ENCODE results near the gene AMZ1.

AMZ1 gene

DNA sequence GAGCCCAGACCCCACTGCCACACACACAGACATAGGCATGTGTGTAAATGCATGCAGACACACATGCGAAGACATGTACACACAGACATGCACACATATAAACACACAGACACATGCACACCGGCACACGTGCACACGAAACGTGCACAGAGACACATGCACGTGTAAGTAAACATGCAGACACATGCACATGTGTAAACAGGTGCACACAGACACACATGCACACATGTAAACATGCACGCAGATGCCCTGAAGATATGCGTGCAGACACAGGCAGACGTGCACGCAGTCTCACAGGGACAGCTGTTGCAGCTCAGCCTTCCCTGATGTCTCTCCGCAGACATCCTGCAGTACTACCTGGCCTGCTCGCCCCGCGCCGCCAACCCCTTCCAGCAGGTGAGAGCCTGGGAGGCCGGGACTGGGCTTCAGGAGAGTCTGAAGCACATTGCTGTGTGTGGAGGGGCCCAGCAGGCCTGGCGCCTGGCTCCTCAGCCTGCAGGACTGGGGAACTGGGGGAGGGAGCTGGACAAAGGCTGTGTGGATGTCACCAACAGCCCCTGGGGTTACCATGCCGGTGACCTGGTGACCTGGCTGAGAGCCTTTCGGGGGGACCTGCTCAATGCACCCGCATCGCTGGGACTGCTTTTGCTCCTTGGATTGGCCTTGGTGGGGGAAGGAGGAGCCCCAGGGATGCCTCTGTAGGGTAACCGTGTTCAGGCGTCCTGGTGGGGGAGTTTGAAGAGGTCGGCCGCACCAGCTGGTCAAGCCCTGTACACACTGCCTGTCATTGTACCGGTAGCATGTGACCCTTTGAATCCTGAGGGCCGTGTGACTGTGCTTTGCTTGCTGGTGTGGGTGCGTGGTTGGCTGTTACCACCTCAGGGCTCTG is 35.9 kb upstream of the AMZ1 start:
- DNase-seq: no peak

DNA sequence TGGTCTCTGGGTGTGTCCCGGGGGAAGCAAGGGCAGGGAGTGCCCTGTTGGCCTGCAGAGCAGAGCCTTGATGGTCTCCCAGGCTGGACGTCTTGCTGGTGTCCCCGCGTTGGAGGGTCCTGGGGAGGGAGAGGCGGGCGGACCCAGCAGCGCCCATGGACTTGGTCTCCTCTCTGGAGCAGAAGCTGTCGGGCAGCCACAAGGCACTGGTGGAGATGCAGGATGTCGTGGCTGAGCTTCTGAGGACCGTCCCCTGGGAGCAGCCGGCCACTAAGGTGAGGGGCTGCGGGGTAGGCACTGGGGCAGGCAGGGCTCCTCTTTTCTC is 35.3 kb upstream of the AMZ1 start:
- DNase-seq: no peak

DNA sequence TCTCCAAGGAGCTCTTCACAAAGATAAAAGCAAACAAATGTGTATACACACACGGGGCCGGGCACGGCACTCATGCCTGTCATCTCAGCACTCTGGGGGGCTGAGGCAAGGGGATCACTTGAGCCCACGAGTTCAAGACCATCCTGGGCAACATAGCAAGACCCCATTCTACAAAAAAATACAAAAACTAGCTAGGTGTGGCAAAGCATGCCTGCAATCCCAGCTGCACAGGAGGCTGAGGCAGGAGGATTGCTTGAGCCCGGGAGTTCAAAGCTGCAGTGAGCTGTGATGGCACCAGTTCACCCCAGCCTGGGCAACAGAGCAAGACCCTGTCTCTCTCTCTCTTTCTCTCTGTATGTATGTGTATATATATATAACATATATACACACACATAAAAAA is 33.9 kb upstream of the AMZ1 start:
- DNase-seq: no peak

DNA sequence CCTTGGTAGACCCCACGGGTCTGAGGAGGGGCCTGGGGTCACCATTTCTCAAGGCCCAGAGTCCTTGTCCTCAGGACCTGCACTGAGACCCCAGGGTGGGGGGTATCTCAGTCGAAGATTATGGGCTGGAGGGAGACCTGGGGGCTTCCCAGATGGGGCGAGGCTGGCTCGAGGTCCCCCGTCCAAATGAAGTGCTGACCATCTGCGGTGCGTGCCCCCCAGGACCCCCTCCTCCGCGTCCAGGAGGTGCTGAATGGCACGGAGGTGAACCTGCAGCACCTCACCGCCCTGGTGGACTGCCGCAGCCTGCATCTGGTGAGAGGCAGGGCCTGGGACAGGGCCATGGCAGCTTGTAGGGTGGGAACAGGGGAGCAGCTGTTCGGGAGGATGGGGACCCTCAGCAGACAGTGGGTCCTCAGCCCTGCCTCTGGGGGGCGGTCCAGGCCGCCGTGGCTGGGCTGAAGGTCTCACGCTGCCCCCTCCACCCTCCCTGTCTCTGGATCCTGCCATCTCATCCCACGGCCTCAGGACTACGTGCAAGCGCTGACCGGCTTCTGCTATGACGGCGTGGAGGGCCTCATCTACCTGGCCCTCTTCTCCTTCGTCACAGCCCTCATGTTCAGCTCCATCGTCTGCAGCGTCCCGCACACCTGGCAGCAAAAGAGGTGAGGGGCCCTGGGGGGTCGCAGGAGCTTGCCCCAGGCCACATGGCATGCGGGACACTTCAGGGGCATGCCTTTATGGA is 32.0 kb upstream of the AMZ1 start:
- DNase-seq: no peak

DNA sequence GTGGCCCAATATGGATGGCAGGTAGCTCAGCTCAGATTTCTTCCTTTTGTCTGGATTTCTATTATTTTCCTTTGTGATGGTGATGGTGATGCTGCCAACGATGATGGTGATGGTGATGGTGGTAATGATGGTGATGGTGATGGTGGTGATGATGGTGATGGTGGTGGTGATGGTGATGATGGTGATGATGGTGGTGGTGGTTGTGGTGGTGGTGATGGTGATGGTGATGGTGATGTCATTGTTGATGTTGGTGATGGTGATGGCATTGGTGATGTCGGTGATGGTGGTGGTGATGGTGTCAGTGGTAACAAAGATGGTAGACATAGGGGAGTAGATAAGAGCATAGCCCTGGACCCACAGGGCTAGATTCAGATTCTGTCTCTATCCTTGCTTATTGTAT is 30.8 kb upstream of the AMZ1 start:
- no peak for DNase-seq

DNA sequence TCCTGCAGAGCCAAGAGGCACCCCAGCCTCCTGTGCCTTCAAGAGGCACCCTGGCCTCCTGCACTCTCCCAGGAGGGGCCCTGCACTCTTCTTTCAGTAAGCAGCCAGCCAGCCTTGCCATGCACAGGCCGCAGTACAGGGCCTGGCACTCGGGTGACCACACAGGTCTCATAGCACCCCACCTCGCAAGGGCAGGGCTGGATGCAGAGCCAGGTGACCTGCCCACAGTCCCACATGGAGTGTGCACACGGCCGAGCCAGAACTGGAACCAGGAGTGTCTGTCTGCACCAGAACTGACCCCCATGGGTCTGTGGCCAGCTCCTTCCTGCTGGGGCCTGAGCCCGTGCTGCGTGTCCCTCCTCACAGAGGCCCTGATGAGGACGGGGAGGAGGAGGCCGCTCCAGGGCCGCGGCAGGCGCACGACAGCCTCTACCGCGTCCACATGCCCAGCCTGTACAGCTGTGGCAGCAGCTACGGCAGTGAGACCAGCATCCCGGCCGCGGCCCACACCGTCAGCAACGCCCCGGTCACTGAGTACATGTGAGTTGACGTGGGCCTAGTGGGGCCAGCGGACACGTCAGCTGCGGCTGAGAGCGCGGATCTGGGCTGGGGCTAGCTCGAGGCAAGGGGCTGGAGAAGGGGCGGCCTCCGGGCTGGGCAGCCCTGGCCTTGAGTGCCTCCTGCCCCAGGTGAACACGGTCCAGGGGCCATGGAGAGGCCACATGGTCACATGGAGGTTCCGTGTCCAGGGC is 29.9 kb upstream of the AMZ1 start:
- no peak for DNase-seq

DNA sequence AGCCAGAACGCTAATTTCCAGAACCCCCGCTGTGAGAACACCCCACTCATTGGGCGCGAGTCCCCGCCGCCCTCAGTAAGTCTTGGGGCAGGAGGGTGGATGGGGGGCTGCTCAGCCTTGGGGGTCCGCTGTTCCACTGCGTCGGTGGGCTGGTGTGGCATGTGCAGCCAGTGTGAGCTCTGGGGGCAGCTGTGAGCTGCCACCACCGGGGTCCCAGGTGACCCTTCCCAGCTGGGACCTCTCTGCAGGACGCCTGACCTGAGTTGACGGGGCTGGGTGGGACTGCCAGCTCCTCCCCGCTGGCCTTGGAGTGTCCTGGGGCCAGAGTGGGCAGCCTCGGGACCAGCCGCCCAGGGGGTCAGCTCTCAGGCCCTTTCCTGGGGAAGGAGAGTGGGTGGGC is 29.1 kb upstream of the AMZ1 start:
- DNase-seq: no peak

DNA sequence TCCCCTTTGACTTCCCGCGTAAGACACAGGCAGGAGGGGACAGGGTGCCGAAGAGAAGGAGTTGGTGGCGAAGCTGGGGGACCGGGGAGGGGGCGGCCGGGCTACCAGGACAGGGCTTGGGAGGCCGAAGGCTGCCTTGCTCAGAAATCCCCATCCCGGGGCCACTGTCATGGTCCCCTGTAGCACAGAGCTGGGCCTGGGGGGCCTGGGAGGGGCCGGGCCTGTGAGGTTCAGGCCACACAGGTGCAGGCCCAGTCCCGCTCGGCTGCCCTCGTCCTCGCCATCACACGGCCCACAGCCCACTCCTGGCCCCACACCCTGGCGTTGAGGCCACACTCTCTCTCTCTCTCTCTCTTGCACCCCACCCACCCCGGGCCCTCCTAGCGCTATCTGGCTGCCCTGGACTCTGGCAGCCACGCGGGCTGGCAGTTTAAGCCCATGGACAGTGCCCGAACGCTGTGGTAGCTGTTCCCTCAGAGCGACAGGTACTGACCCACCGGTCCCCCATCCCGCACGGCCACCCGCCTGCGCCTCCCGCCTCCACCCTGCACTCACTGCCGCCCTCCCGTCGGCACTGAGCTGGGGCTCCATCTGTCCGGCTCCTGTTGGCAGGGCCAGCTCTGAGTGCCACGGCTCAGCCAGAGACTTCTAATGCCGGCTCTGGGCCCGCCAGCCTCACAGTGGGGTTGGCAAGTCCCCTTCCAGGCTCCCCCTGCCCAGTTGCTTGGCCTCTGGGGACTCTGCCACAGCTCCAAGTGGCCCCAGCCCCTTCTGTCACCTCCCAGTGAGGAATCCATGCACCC is 28.2 kb upstream of the AMZ1 start:
- no peak for DNase-seq

DNA sequence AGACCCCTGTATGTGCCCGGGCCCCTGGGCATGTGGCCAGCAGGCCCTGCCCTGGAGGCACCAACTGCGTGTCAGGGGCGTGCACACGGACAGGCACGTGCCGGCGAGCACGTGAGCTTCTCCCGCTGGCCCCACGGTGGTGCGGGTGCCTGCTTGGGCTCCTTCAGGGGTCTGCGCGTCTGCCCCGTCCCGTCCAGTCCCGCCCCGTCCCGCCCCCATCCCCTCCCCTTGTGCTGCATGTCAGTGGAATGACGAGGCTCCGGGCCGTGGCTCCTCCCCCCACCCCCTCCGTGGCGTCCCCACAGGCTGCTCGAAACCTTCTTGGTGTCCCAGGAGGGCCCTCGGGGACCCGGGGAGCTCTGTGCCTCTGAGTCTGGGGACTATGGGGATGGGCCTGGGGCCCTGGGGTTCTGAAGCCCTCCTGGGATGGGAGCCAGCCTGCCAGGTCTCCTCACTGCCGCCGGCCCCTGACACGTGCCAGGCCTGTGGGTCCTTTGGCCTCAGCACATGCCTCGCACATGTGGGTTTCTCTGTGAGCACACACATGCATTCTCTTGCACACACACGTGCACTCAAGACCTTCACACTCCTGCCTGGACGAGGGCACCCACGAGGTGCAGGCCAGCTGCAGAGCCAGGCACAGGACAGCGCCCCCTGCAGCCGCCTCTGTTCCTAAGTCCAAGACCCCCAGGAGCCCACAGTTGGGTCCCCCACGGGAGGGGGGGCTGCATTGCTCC is 27.5 kb upstream of the AMZ1 start:
- no peak for DNase-seq

DNA sequence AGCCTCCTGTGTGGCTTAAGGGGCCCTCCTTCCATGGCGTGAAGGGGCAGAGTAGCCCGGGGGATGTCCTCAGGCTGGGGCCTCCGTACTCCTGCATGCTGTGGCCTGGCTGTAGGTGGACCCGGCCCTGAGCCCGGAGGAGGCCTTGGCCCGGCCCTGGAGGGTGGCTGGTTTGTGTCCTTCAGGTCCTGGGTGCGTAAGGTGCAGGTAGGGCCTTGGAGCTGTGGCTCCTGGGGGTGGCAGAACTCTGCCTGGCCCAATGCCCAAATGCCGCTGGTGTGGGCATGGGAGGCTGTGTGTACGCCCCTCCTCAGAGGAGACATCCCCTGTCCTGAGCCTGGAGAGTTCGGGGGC is 26.9 kb upstream of the AMZ1 start:
- DNase-seq: no peak

DNA sequence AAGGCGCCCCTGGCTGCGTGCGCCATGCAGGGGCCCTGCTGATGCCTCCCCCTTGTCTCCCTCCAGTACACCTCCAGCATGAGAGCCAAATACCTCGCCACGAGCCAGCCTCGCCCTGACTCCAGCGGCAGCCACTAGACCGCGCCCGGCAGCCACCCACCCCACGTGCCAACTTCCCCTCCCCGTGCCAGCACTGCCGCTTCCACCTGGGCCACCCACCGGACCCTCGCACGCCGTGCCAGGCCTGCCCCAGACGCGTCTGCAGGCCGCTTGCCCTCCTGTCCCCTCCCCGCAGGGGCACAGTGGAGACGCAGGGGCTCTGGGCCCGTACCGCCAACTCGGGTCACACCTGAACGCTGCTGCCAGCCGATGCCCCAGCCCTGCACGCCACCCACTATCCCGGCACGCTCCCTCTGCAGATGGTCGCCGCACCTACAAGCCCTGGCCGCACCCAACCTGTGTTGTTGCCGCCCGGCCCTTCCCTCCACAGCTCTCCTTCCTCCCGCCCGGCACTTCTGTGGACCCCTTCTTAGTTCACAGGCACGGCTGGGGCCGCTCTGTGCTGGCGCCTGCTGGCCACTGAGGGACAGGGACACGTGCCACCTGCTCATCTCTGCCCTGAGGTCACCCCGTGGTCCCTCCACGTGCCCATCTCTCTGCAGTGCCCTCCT is 26.3 kb upstream of the AMZ1 start:
- DNase-seq: no peak

DNA sequence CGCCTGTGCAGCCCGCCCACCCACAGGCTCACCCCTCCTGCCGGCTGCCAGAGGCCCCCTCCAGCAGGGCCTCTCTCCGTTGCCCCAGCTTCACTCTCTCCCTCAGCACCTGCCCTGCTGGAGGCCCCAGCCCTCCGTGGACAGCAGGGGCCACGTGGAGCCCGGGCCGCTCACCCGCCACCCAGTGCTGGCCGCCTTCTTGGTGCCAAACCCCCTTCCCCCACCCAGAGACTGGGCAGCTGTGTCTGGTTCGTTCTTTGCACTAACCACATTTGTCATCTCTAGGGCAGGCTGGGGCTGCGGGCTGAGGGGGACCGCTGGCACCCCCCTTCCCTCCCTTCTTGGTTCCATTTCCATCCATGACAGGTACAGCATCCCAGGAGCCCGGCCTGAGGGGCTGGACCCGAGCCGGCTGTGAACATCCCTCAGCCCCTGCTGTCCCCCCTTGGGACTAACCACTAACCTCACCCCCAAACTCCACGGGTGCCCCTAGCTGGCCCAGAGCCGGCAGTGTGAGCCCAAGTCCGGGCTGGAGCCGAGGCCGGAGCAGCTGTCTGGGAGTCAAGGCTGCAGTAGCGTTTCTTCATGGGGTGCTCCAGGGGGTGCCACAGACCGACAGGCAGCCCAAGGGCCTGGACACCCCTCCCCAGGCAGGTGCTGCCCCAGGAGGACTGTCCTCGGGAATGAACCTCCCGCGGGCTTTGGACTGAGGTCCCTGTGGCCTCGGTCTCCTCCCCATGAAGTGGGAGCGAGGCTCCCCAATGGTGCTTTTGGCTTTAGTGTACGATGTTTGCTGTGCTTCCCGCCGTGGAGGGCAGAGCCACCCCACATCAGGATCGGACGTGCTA is 25.5 kb upstream of the AMZ1 start:
- DNase-seq: no peak

DNA sequence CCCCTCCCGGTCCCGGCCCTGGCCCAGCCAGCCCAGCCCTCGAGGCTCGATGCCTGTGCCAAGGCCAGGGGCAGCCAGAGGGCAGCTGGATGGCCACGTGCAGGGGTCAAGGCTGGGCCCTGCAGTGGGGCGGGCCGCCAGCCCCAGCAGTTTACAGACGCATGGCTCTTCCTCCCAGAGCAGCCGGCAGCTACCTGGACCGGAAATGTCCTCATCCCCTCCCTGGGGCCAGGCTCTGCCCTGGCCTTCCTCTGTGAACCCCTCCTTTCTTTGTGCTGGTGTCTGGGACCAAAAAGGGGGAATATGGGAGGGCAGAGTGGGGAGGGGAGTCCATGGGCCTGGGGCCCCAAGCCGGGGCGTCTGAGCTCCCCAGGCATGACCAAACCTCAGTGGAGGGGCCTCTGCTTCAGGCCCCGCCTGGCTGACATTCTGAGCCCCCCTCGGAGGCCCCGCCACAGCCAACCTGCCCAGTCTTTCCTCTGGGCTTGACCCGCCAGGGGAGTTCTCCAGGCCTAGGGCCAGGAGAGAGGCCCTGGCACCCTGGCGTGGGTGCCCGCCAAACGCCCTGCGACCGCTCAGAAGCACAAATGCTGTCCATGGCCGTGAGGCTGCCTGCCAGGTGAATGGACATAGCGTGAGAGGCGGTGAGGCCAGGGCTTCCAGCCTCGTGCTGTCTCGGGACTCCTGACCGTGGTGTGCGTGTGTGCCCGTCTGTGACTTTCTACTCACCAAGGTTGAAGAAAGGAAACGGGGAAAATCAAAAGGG is 24.7 kb upstream of the AMZ1 start:
- DNase-seq: no peak

DNA sequence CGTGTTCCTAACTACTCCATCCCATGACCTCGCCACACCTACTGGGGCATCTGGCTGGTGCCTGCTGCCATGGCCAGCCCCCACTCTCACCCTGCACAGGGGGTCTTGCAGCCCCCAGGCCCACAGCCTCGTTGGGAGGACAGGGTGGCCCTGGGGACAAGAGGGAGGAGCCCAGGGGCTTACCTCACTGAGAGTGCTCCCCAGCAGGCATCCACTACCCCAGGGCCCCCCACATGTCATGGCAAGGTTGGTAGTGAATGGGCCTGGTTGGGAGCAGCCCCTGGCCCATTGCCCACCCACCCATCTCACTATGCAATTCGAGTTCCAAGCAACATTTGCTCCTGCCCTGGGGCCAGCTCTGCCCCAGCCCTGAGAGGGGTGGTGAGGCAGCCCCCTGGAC is 24.0 kb upstream of the AMZ1 start:
- DNase-seq: no peak

DNA sequence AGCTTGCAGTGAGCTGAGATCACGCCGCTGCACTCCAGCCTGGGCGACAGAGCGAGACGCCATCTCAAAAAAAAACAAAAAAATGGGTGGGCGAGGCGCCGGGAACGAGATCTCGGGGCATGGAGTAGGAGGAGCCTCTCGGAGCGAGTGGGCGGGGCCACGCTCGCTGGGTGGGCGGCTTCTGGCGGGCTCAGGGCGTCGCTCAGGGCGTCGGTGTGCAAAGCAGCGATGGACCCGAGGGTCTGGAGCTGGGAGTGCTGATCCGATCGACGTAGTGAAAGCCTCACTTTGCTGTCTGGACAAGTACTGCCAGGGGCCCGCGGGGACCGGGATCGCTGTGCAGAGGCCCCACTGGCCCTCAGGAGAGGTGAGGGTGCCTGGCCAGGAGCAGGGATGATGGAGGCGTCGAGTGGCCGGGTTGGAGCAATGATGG is 22.6 kb upstream of the AMZ1 start:
- no peak for DNase-seq

DNA sequence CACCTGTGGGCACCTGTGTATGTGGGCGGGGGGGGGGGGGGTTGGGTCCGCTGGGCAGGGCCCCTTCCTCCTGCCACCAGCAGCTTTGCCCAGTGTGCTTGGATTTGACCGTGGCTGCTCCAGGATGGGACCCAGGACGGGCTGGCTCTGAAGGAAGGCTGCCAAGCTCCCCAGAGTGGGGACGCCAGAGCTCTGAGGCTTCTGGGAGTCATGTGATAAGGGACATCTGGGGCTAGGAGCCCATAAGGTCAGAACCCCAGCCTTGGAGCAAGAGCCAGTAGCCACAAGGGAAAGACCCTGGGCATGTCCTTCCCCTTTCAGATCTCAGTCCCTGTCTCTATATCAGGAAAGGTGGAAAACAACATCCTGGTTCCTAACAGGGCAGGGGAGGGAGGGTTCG is 21.8 kb upstream of the AMZ1 start:
- DNase-seq: no peak

DNA sequence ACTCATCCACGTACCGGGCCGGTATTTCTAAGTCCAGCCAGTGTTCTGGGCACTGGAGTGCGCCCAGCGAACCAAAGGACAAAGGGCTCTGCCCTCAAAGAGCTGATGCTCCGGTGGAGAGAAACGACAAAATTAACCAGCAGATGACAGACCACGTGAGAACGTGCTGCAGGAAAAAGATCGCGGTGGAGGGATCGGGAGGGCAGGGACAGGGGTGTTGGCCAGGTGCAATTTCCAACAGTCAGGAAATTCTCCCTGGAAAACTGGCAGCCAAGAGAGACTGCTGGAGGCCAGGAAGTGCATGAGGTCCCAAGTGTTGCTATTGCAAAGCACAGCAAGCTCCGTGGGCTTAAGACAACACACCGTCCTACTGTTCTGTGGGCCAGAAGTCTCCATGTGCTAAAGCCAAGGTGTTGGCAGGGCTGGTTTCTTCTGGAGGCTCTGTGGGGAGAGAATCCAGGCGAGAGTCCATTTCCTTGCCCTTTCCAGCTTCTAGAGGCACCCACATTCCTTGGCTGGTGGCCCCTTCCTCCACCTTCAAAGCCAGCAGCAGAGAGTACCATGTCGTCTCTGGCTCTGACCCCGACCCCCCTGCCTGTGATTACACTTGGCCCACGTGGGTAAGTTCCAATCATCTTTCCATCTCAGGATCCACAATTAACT is 21.3 kb upstream of the AMZ1 start:
- no peak for DNase-seq

DNA sequence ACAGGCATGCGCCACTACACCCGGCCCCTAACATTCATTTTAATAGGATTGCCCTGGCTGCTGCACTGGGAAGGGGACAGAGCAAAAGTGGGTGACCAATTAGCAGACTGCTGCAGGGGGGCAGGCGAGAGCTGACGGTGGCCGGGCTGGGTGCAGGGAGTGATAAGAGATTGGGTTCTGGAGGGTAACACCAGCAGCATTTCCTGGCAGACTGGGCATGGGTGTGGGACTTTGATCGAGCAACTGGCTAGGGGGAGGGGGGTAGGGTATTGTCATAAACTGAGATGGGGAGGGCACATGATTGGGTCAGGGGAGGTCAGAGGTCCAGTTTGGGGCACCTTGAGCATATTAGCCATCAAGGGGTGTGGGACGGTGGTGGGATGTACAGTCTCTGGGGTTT is 20.2 kb upstream of the AMZ1 start:
- no peak for DNase-seq

DNA sequence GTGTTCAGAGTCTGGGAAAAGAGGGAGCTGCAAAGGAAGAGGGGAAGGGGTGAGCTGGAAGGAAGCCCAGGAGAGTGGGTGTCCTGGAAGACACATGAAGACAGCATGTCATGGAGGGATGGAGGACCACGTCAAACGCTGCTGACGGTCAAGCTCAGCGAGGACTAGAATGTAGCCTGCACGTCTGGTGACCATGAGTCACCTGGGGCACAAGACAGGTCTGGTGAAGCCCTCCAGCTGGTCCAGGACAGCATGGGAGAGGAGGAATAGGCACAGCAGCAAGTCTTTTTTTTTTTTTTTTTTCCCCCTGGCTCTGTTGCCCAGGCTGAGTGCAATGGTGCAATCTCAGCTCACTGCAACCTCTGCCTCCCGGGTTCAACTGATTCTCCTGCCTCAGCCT is 19.6 kb upstream of the AMZ1 start:
- DNase-seq: no peak

Measured in NCI-H446 treated with DMSO at 0.1 percent for 48 hours (cell line).